ENCODE data around the gene PATE3.

The PATE3 gene

GRCh38 chr11:125787827-125788226 lies at the start of gene PATE3:
Gene PATE3, plus strand, starts transcription at chr11:125788127. Its CDS starts 25 bp downstream, at chr11:125788152.
- no peak within 1 kb of the TSS for H3K4me3 ChIP-seq (ENCODE audit: low read length)
- no peak for DNase-seq (ENCODE audit: low read depth)
- TF ChIP-seq CTCF (conservative IDR thresholded peaks at IDR 0.05; ENCODE audit: low read length) = no peak

- TF ChIP-seq CTCF (conservative IDR thresholded peaks at IDR 0.05; ENCODE audit: low read length) = no peak
- H3K4me3 ChIP-seq (ENCODE audit: low read length) = no peak overlapping the region
- no peak for DNase-seq (ENCODE audit: low read depth)
Observed at GRCh38 chr11:125740617-125741016, 47.3 kb upstream of the PATE3 start.

- no peak for DNase-seq (ENCODE audit: low read depth)
- H3K4me3 ChIP-seq (ENCODE audit: low read length) = no peak overlapping the region
- TF ChIP-seq CTCF (conservative IDR thresholded peaks at IDR 0.05; ENCODE audit: low read length) = no peak
Observed at GRCh38 chr11:125743681-125744080, 44.2 kb upstream of the PATE3 start.

- TF ChIP-seq CTCF (conservative IDR thresholded peaks at IDR 0.05; ENCODE audit: low read length) = no peak
- DNase-seq (ENCODE audit: low read depth) = no peak
- no peak within 1 kb of the TSS for H3K4me3 ChIP-seq (ENCODE audit: low read length)
Observed at GRCh38 chr11:125745979-125746378, 41.9 kb upstream of the PATE3 start, which contains the start of gene PATE1. Gene PATE1, plus strand, starts transcription at chr11:125746279. Its CDS starts 26 bp downstream, at chr11:125746305.

GRCh38 chr11:125750629-125751028 lies 37.3 kb upstream of the PATE3 start:
- no peak for DNase-seq (ENCODE audit: low read depth)
- no peak overlapping the region for H3K4me3 ChIP-seq (ENCODE audit: low read length)
- no peak for TF ChIP-seq CTCF (conservative IDR thresholded peaks at IDR 0.05; ENCODE audit: low read length)

GRCh38 chr11:125756050-125756449 lies 31.9 kb upstream of the PATE3 start:
- H3K4me3 ChIP-seq (ENCODE audit: low read length) = no peak overlapping the region
- DNase-seq (ENCODE audit: low read depth) = no peak
- TF ChIP-seq CTCF (conservative IDR thresholded peaks at IDR 0.05; ENCODE audit: low read length) = no peak

- no peak overlapping the region for H3K4me3 ChIP-seq (ENCODE audit: low read length)
- no peak for DNase-seq (ENCODE audit: low read depth)
- no peak for TF ChIP-seq CTCF (conservative IDR thresholded peaks at IDR 0.05; ENCODE audit: low read length)
Observed at GRCh38 chr11:125762445-125762844, 25.5 kb upstream of the PATE3 start.

Data from AG10803 (cell line).